GM12891 (cell line): ENCODE results near the gene CEP72.

Experiments used
- DNase-seq: peaks from one replicate; pipeline ENCODE4 v3.0.0; 2011; ENCODE audit warnings: low spot score; ENCODE audit not compliant: insufficient read length
- FAIRE-seq: peaks from 2 replicates; lab custom pipeline; 2011; peaks lifted over from hg19 to GRCh38; lab: Jason Lieb, UNC
- PAX5 ChIP-seq: IDR thresholded peaks from 2 replicates; pipeline ENCODE4 v1.6.1; 2011; ENCODE audit warnings: low read length, moderate library complexity, mild to moderate bottlenecking; ENCODE audit not compliant: insufficient read depth, severe bottlenecking
- POLR2A ChIP-seq: IDR thresholded peaks from 2 replicates; pipeline ENCODE4 v1.6.1; 2011; ENCODE audit warnings: low read depth, low read length, control low read depth
- POLR2AphosphoS5 ChIP-seq: IDR thresholded peaks from 2 replicates; pipeline ENCODE4 v1.6.1; 2011; ENCODE audit warnings: low read depth, low read length, control low read depth
- POU2F2 ChIP-seq: IDR thresholded peaks from 2 replicates; pipeline ENCODE4 v1.6.1; 2011; ENCODE audit warnings: low read depth, mild to moderate bottlenecking, control low read depth, low read length, moderate library complexity
- SPI1 ChIP-seq: IDR thresholded peaks from 2 replicates; pipeline ENCODE4 v1.6.1; 2011; ENCODE audit warnings: low read depth, low read length, control low read depth
- TAF1 ChIP-seq: IDR thresholded peaks from 2 replicates; pipeline ENCODE4 v1.6.1; 2011; ENCODE audit warnings: low read depth, low read length, control low read depth

The CEP72 gene

GRCh38 chr5:586751-587285, 25.3 kb upstream of the CEP72 start:
- no peak for TF ChIP-seq POU2F2
- no peak for TF ChIP-seq SPI1
- no peak for TF ChIP-seq POLR2AphosphoS5
- no peak for FAIRE-seq
- no peak for DNase-seq

- TF ChIP-seq PAX5 (no peak), POLR2A (no peak), POLR2AphosphoS5 (no peak), TAF1 (no peak)
- DNase-seq (no peak), FAIRE-seq (no peak)
Observed at GRCh38 chr5:587403-587802, 24.7 kb upstream of the CEP72 start.

GRCh38 chr5:588406-588995, 23.6 kb upstream of the CEP72 start:
- no peak for FAIRE-seq
- DNase-seq: no peak
- no peak for TF ChIP-seq POLR2AphosphoS5
- TF ChIP-seq TAF1: no peak
- TF ChIP-seq PAX5: no peak
- no peak for TF ChIP-seq POU2F2
- TF ChIP-seq POLR2A: no peak
- TF ChIP-seq SPI1: no peak

GRCh38 chr5:589173-589572, 23.0 kb upstream of the CEP72 start:
- DNase-seq (no peak), FAIRE-seq (no peak)
- TF ChIP-seq POLR2AphosphoS5 (no peak), TAF1 (no peak), POLR2A (no peak), SPI1 (no peak), POU2F2 (no peak), PAX5 (no peak)

- FAIRE-seq (no peak), DNase-seq (no peak)
- TF ChIP-seq POLR2AphosphoS5 (no peak), TAF1 (no peak), SPI1 (no peak), POLR2A (no peak), POU2F2 (no peak), PAX5 (no peak)
Observed at GRCh38 chr5:589588-589987, 22.6 kb upstream of the CEP72 start.

- DNase-seq (no peak), FAIRE-seq (no peak)
- no peak for TF ChIP-seq POLR2AphosphoS5
- no peak for TF ChIP-seq POLR2A
- TF ChIP-seq POU2F2: no peak
- no peak for TF ChIP-seq PAX5
- TF ChIP-seq TAF1: no peak
Observed at GRCh38 chr5:590346-590745, 21.8 kb upstream of the CEP72 start.

GRCh38 chr5:591746-592145, 20.4 kb upstream of the CEP72 start:
- FAIRE-seq (no peak), DNase-seq (no peak)
- TF ChIP-seq SPI1: no peak
- no peak for TF ChIP-seq POU2F2
- TF ChIP-seq POLR2AphosphoS5: no peak
- no peak for TF ChIP-seq TAF1
- no peak for TF ChIP-seq POLR2A
- TF ChIP-seq PAX5: no peak

- no peak for FAIRE-seq
- no peak for DNase-seq
- TF ChIP-seq TAF1 (no peak), POLR2A (no peak), POU2F2 (no peak), POLR2AphosphoS5 (no peak), PAX5 (no peak), SPI1 (no peak)
Observed at GRCh38 chr5:592158-592557, 20.0 kb upstream of the CEP72 start.

GRCh38 chr5:593511-593910, 18.6 kb upstream of the CEP72 start:
- TF ChIP-seq SPI1 (no peak), TAF1 (no peak), POU2F2 (no peak), PAX5 (no peak), POLR2AphosphoS5 (no peak), POLR2A (no peak)
- no peak for DNase-seq

GRCh38 chr5:594226-594860, 17.8 kb upstream of the CEP72 start:
- no peak for TF ChIP-seq POU2F2
- TF ChIP-seq TAF1: no peak
- TF ChIP-seq POLR2AphosphoS5: no peak
- no peak for TF ChIP-seq PAX5
- TF ChIP-seq SPI1: no peak
- DNase-seq (no peak), FAIRE-seq (no peak)

More at GRCh38 chr5:593511-593910, 18.6 kb upstream of the CEP72 start:
- FAIRE-seq: no peak
